Heart left ventricle (tissue), 13 donors: ENCODE measurements around the gene DEAF1.

Experiments used
- POLR2A ChIP-seq, 2 donors: fragments of 450-650 bp; IDR thresholded peaks; one replicate each; pipeline ENCODE4 v1.6.1; 2017; ENCODE audit warnings: antibody characterized with exemption in 2 of 2, mild to moderate bottlenecking in 2 of 2, moderate library complexity in 2 of 2
- TF ChIP-seq, protein P1 (sequence below), 12 donors: fragments of 200-600 bp; sonication (generic) in 4 of 12; IDR thresholded peaks; one replicate each; pipeline versions ENCODE4 v1.5.0 to v1.8.0; 2018 to 2022; ENCODE audit warnings: antibody characterized with exemption in 12 of 12, mild to moderate bottlenecking in 5 of 12
- donor health status: ischemic (EF 13 %, LVEDD 7.1; RV severe dilation, severe dysfunction).
- donor health status: DM: no; HTN: yes; CAD: no.
- donor health status: DM: no; HTN: no; CAD: no.
- donor health status: ischemic (EF 25% LVEDD 6.9; RV normal size, moderate dysfunction).
- donor health status: ischemic (EF 25% LVEDD 5.7; RV mildly dilated, moderate dysfunction).
- donor health status: ischemic (EF 35%, LVEDD 5.7; RV mildly dilated, moderate dysfunction).
- donor health status: nonischemic (EF 11% LVEDD 7.7; RV severe dilation, severe dysfunction).
- donor health status: DM: yes; HTN: yes; CAD: no.
- donor health status: PGD.
- donor health status: ischemic (EF 29% LVEDD 5.4; RV normal size, mild dysfunction).
- donor health status: nonischemic (EF 23%, LVEDD 6.1; RV moderate dilation, normal function).

DNA sequence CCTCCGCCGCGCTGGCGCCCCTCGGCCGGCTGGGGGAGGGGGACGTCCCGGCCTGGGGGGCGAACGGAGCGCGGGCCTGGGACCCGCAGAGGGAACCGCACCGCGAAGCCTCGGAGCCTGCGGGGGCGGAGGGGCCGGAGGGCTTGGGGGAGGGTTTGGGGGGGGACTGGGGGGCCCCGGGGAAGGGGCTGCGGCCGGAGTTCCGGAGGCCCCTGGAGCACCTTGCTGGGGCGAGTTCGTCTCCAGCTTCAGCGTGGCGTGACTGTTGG, 67.8 kb downstream of the DEAF1 start:
- TF ChIP-seq, protein P1, sequence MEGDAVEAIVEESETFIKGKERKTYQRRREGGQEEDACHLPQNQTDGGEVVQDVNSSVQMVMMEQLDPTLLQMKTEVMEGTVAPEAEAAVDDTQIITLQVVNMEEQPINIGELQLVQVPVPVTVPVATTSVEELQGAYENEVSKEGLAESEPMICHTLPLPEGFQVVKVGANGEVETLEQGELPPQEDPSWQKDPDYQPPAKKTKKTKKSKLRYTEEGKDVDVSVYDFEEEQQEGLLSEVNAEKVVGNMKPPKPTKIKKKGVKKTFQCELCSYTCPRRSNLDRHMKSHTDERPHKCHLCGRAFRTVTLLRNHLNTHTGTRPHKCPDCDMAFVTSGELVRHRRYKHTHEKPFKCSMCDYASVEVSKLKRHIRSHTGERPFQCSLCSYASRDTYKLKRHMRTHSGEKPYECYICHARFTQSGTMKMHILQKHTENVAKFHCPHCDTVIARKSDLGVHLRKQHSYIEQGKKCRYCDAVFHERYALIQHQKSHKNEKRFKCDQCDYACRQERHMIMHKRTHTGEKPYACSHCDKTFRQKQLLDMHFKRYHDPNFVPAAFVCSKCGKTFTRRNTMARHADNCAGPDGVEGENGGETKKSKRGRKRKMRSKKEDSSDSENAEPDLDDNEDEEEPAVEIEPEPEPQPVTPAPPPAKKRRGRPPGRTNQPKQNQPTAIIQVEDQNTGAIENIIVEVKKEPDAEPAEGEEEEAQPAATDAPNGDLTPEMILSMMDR (IDR thresholded peaks at IDR 0.05) = no peak
- no peak for TF ChIP-seq POLR2A (IDR thresholded peaks at IDR 0.05)
